Measurements from ENCODE around the gene N4BP2. TPM values are rescaled to one million over a fixed set of nuclear protein-coding genes. Genes with fewer than 3 reads are reported as not detected.

N4BP2 gene
- total and polyA plus RNA-seq, 2 of the 8 experiments (the other 6 are each of a cell fraction or from before 2014, with no cell fraction given), result 4.4 to 44.7 TPM

- no peak for TF ChIP-seq USF2 (IDR thresholded peaks at IDR 0.05; ENCODE audit: low read length)
- no peak for TF ChIP-seq EZH2 (IDR thresholded peaks at IDR 0.05; ENCODE audit: low read depth, low read length, severe bottlenecking)
- no peak for TF ChIP-seq ATF3 (IDR thresholded peaks at IDR 0.05; ENCODE audit: insufficient read depth, low read depth, low read length)
- no peak for TF ChIP-seq ASH2L (IDR thresholded peaks at IDR 0.05; ENCODE audit: low read length)
These were observed 76.2 kb downstream of the N4BP2 start (continued) for GRCh38 chr4:40132816-40133215.
